Activated CD4-positive, alpha-beta T cell treated with anti-CD3 and anti-CD28 coated beads for 48 hours (primary cell): Measurements from ENCODE around the gene LILRA5.
"Not testable (repeated sequence)": the region's sequence is repeated elsewhere in the genome, so short reads cannot be mapped to it uniquely, and the experiment has no call there.

Source experiments
- DNase-seq: peaks from one replicate; pipeline ENCODE4 v3.0.0-alpha.2; 2020

LILRA5 gene

DNA sequence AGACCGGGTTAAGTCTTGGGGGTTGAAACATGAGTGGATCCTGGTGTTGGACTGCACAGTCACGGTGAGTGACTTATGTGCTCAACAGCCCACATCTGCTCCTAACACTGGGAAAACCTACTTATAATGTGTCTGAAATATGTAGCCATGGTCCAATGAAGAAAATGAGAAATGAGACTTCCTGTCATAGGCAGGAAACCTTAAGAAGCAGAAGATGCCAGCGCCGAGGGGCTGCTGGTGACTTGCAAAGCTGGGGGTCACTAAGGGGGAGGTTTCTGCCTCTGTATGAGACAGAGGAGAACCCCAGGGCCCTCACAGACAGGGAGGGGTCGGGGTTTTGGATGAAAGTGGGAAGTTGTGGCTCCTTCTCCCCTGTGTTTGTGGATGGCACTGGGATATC is 40.8 kb downstream of the LILRA5 start:
- not testable (repeated sequence) for DNase-seq

GRCh38 chr19:54271587-54271986 is 41.4 kb downstream of the LILRA5 start:
- not testable (repeated sequence) for DNase-seq

- no peak for DNase-seq
Observed at GRCh38 chr19:54271106-54271505, 41.9 kb downstream of the LILRA5 start.

DNA sequence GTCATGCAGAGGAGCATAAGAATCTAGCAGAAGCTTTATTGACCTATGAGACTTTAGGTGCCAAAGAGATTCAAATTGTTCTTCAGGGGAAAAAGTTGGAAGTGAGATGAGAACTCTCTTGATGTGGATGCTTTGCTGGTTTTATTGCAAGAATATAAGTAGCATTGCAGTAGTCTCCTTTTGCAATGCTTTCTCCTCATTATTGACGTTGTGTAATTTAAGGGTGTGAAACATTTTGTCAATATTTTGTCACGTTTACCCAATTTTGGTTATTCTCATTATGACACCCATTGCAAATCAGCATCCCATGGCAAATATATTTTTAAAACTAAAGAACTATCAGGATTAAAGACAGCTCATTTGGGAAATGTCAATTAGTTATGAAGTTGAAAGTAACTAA is 44.0 kb downstream of the LILRA5 start:
- DNase-seq = no peak

- DNase-seq = peak; percentile 88
Observed at GRCh38 chr19:54266133-54266532, 46.8 kb downstream of the LILRA5 start.

- no peak for DNase-seq
Observed at GRCh38 chr19:54262470-54262869, 50.5 kb downstream of the LILRA5 start.

GRCh38 chr19:54262066-54262465 is 50.9 kb downstream of the LILRA5 start:
- DNase-seq = no peak

DNA sequence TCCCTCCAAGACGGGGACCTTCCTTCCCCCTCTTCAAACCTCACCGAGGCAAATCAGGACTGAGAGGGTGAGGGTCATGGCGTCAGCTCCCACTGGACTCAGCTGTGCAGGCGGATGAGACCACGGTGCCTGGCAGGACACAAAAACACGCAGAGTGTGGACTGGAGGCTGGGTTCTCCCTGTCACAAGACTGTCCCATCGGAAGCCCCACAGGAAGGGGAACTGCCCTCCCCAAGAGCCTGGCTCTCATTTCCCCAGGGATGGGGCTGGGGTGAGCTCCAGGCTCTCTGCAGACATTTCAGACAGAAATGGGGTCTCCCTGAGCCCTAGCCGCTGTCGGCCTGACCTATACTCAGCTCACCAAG is 55.9 kb downstream of the LILRA5 start, which contains the start of gene LILRB5:
LILRB5 (minus strand) TSS at position 158 of the 365 bp plus-strand sequence; CDS start at position 78, 80 bp downstream.
- DNase-seq = no peak
